ENCODE results near the gene TAC4. TPM values are rescaled to one million over a fixed set of nuclear protein-coding genes. Genes with fewer than 3 reads are reported as not detected.

Gene TAC4
- total and polyA plus RNA-seq, 2 of the 13 experiments (the other 11 are each of a cell fraction or from before 2014, with no cell fraction given) = not detected

DNA sequence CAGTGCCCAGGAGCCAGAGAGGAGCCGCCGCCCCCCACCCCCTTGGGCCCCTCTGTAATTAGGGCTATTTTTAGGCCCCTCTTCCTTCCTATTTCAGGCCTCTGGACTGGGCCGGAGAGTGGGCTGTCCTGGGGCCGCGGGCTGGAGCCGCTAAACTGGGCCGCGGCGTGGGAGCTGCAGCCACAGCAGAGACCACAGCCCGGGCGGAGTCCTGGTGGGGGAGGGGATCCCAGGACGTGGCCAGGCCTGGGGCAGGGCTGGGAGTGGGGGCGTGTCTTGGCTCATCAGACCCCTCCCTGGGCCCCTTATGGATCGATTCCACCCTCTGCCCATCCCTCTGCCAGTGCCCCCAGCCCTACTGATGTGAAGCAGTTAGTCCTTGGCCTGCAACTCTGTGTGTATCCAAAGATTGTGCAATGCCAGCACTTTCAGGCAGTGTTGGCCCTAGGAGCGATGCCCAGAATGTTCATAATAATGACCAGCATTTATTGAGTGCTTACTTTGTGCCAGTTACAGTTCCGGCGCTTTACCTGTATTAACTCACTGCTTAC is 15.0 kb upstream of the TAC4 start (continued):
- TF ChIP-seq, protein P1, sequence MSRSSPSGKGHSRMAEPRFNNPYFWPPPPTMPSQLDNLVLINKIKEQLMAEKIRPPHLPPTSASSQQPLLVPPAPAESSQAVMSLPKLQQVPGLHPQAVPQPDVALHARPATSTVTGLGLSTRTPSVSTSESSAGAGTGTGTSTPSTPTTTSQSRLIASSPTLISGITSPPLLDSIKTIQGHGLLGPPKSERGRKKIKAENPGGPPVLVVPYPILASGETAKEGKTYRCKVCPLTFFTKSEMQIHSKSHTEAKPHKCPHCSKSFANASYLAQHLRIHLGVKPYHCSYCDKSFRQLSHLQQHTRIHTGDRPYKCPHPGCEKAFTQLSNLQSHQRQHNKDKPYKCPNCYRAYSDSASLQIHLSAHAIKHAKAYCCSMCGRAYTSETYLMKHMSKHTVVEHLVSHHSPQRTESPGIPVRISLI (CRISPR knock-in tag; IDR thresholded peaks at IDR 0.05; ENCODE audit: borderline replicate concordance) = no peak
- TF ChIP-seq ZNF816 (CRISPR knock-in tag; IDR thresholded peaks at IDR 0.05; ENCODE audit: borderline replicate concordance) (no peak), XRCC5 (optimal IDR thresholded peaks at IDR 0.05; ENCODE audit: low read length) (no peak), ZFX (CRISPR knock-in tag; IDR thresholded peaks at IDR 0.05; ENCODE audit: low read depth) (peak; percentile 58), KLF11 (CRISPR knock-in tag; IDR thresholded peaks at IDR 0.05) (no peak), EEA1 (CRISPR knock-in tag; IDR thresholded peaks at IDR 0.05; ENCODE audit: borderline replicate concordance) (no peak), ZIK1 (CRISPR knock-in tag; IDR thresholded peaks at IDR 0.05; ENCODE audit: borderline replicate concordance, low read depth) (no peak), NFE2L1 (CRISPR knock-in tag; IDR thresholded peaks at IDR 0.05; ENCODE audit: borderline replicate concordance) (no peak), ZNF713 (CRISPR knock-in tag; IDR thresholded peaks at IDR 0.05) (no peak), ZSCAN29 (CRISPR knock-in tag; conservative IDR thresholded peaks at IDR 0.05) (no peak), ZNF737 (CRISPR knock-in tag; IDR thresholded peaks at IDR 0.05; ENCODE audit: borderline replicate concordance) (no peak)
- TF ChIP-seq, protein P2, sequence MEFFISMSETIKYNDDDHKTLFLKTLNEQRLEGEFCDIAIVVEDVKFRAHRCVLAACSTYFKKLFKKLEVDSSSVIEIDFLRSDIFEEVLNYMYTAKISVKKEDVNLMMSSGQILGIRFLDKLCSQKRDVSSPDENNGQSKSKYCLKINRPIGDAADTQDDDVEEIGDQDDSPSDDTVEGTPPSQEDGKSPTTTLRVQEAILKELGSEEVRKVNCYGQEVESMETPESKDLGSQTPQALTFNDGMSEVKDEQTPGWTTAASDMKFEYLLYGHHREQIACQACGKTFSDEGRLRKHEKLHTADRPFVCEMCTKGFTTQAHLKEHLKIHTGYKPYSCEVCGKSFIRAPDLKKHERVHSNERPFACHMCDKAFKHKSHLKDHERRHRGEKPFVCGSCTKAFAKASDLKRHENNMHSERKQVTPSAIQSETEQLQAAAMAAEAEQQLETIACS (CRISPR knock-in tag; IDR thresholded peaks at IDR 0.05) = no peak
- TF ChIP-seq, protein P3, sequence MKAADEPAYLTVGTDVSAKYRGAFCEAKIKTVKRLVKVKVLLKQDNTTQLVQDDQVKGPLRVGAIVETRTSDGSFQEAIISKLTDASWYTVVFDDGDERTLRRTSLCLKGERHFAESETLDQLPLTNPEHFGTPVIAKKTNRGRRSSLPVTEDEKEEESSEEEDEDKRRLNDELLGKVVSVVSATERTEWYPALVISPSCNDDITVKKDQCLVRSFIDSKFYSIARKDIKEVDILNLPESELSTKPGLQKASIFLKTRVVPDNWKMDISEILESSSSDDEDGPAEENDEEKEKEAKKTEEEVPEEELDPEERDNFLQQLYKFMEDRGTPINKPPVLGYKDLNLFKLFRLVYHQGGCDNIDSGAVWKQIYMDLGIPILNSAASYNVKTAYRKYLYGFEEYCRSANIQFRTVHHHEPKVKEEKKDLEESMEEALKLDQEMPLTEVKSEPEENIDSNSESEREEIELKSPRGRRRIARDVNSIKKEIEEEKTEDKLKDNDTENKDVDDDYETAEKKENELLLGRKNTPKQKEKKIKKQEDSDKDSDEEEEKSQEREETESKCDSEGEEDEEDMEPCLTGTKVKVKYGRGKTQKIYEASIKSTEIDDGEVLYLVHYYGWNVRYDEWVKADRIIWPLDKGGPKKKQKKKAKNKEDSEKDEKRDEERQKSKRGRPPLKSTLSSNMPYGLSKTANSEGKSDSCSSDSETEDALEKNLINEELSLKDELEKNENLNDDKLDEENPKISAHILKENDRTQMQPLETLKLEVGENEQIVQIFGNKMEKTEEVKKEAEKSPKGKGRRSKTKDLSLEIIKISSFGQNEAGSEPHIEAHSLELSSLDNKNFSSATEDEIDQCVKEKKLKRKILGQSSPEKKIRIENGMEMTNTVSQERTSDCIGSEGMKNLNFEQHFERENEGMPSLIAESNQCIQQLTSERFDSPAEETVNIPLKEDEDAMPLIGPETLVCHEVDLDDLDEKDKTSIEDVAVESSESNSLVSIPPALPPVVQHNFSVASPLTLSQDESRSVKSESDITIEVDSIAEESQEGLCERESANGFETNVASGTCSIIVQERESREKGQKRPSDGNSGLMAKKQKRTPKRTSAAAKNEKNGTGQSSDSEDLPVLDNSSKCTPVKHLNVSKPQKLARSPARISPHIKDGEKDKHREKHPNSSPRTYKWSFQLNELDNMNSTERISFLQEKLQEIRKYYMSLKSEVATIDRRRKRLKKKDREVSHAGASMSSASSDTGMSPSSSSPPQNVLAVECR (CRISPR knock-in tag; IDR thresholded peaks at IDR 0.05; ENCODE audit: borderline replicate concordance) = peak; percentile 20; the same call in 1 of the 2 replicates
- TF ChIP-seq, protein P4, sequence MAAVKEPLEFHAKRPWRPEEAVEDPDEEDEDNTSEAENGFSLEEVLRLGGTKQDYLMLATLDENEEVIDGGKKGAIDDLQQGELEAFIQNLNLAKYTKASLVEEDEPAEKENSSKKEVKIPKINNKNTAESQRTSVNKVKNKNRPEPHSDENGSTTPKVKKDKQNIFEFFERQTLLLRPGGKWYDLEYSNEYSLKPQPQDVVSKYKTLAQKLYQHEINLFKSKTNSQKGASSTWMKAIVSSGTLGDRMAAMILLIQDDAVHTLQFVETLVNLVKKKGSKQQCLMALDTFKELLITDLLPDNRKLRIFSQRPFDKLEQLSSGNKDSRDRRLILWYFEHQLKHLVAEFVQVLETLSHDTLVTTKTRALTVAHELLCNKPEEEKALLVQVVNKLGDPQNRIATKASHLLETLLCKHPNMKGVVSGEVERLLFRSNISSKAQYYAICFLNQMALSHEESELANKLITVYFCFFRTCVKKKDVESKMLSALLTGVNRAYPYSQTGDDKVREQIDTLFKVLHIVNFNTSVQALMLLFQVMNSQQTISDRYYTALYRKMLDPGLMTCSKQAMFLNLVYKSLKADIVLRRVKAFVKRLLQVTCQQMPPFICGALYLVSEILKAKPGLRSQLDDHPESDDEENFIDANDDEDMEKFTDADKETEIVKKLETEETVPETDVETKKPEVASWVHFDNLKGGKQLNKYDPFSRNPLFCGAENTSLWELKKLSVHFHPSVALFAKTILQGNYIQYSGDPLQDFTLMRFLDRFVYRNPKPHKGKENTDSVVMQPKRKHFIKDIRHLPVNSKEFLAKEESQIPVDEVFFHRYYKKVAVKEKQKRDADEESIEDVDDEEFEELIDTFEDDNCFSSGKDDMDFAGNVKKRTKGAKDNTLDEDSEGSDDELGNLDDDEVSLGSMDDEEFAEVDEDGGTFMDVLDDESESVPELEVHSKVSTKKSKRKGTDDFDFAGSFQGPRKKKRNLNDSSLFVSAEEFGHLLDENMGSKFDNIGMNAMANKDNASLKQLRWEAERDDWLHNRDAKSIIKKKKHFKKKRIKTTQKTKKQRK (IDR thresholded peaks at IDR 0.05; ENCODE audit: low read length) = no peak

Measured in HepG2 (cell line).